Endodermal cell (in vitro differentiated cells): ENCODE results near the gene NCKAP5. TPM values are rescaled to one million over a fixed set of nuclear protein-coding genes. Genes with fewer than 3 reads are reported as not detected.

Experiments
- DNase-seq: peaks from one replicate; pipeline ENCODE4 v3.0.0-alpha.2; 2017
- H3K27ac ChIP-seq: 2 replicates; pipeline ENCODE4 v1.5.1; 2013; ENCODE audit warnings: mild to moderate bottlenecking, low read depth, low read length, moderate library complexity
- H3K27me3 ChIP-seq: 2 replicates; pipeline ENCODE4 v1.6.1; 2013; ENCODE audit warnings: mild to moderate bottlenecking, low read length, moderate library complexity; ENCODE audit not compliant: insufficient read depth, control insufficient read depth, poor library complexity, severe bottlenecking
- H3K36me3 ChIP-seq: 2 replicates; pipeline ENCODE4 v1.7.0; 2013; ENCODE audit warnings: mild to moderate bottlenecking, low read length, moderate library complexity; ENCODE audit not compliant: control insufficient read depth, insufficient read depth
- H3K4me1 ChIP-seq: one replicate; pipeline ENCODE4 v1.7.0; 2013; ENCODE audit warnings: low read length; ENCODE audit not compliant: control insufficient read depth, insufficient read depth
- H3K4me3 ChIP-seq: 2 replicates; pipeline ENCODE4 v1.5.1; 2013; ENCODE audit warnings: mild to moderate bottlenecking, low read length, moderate library complexity
- H3K9ac ChIP-seq: 2 replicates; pipeline ENCODE4 v1.6.1; 2013; ENCODE audit warnings: mild to moderate bottlenecking, low read length, moderate library complexity; ENCODE audit not compliant: poor library complexity, severe bottlenecking; ENCODE audit errors: extremely low read depth
- H3K9me3 ChIP-seq: 2 replicates; pipeline ENCODE4 v1.6.1; 2013; ENCODE audit warnings: mild to moderate bottlenecking, low read length, moderate library complexity; ENCODE audit not compliant: control insufficient read depth
- H3K27ac Mint-ChIP-seq: 2 replicates; pipeline ENCODE4 v1.8.0; 2020; ENCODE audit warnings: mixed read lengths
- H3K27me3 Mint-ChIP-seq: 2 replicates; pipeline ENCODE4 v1.8.0; 2021; ENCODE audit warnings: mild to moderate bottlenecking, mixed read lengths; ENCODE audit not compliant: insufficient read depth
- H3K36me3 Mint-ChIP-seq: 2 replicates; pipeline ENCODE4 v1.8.0; 2020; ENCODE audit warnings: low read depth, mixed read lengths
- H3K4me1 Mint-ChIP-seq: 2 replicates; pipeline ENCODE4 v1.8.0; 2020; ENCODE audit warnings: mixed read lengths
- H3K4me3 Mint-ChIP-seq: 2 replicates; pipeline ENCODE4 v1.8.0; 2020; ENCODE audit warnings: mild to moderate bottlenecking, moderate library complexity, mixed read lengths
- H3K9me3 Mint-ChIP-seq: 2 replicates; pipeline ENCODE4 v1.8.0; 2020; ENCODE audit warnings: mild to moderate bottlenecking, mixed read lengths
- CTCF ChIP-seq: fragments of 200-600 bp; sonication (generic); conservative IDR thresholded peaks from 2 replicates; pipeline ENCODE4 v1.5.0; 2021; ENCODE audit warnings: antibody characterized with exemption, mild to moderate bottlenecking
- WGBS, 2 experiments: methylation state at CpG; one replicate each; pipeline versions ENCODE4 v1.1.5 to v1.1.7; 2013; ENCODE audit warnings: missing lambda C conversion rate in 2 of 2, mixed read lengths in 1 of 2; ENCODE audit not compliant: insufficient coverage in 1 of 2, insufficient read length in 1 of 2; 5-methylcytosine and 5-hydroxymethylcytosine counted together
- total RNA-seq, 2 donors: library from RNA; stranded (reverse); fragmentation: NEBNext Ultra II Directional in 1 of 2; extraction: Animal tissue kit (Norgen Biotek cat#: 25700) in 1 of 2; gene quantifications; 2 replicates in 1 of 2; 3 replicates in 1 of 2; pipeline ENCODE4 v1.2.1, GENCODE V29; 2021

Gene NCKAP5
- total RNA-seq, 2 donors from 2014 or later, result 0.58 to 0.92 TPM

DNA sequence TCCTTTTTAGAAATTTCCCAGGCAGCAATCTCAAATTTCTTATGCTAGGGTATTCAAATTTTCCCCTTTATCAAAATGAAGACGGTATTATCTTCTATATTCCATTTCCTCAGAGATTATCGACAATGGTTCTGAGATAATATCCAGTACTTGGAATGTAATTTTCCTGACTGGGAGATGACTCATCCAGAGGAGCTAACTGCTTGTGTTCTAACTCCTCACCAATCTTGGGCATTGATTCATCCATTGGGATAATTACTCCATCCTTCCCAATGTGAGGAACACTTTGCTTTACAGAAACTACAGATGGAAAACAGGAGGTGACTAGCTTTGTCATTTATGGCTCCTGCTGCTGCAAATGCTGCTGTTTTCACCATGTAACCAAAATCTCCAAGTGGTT, 658.8 kb downstream of the NCKAP5 start:
- no peak overlapping the region for H3K4me3 Mint-ChIP-seq
- WGBS, 2 experiments, result 86 to 100% methylated on average over 1 to 2 of the region's 2 CpGs
- Histone ChIP-seq H3K27ac (no peak overlapping the region), H3K9ac (no peak overlapping the region), H3K27me3 (no peaks in the 10 kb centered on the region), H3K36me3 (no peaks in the 10 kb centered on the region), H3K9me3 (no peaks in the 10 kb centered on the region), H3K4me3 (no peak overlapping the region), H3K4me1 (no peaks in the 10 kb centered on the region)
- no peaks in the 10 kb centered on the region for H3K27me3 Mint-ChIP-seq
- H3K4me1 Mint-ChIP-seq, result no peaks in the 10 kb centered on the region
- no peaks in the 10 kb centered on the region for H3K36me3 Mint-ChIP-seq
- H3K27ac Mint-ChIP-seq, result no peak overlapping the region
- H3K9me3 Mint-ChIP-seq, result no peaks in the 10 kb centered on the region
- no peak for TF ChIP-seq CTCF
- no peak for DNase-seq

DNA sequence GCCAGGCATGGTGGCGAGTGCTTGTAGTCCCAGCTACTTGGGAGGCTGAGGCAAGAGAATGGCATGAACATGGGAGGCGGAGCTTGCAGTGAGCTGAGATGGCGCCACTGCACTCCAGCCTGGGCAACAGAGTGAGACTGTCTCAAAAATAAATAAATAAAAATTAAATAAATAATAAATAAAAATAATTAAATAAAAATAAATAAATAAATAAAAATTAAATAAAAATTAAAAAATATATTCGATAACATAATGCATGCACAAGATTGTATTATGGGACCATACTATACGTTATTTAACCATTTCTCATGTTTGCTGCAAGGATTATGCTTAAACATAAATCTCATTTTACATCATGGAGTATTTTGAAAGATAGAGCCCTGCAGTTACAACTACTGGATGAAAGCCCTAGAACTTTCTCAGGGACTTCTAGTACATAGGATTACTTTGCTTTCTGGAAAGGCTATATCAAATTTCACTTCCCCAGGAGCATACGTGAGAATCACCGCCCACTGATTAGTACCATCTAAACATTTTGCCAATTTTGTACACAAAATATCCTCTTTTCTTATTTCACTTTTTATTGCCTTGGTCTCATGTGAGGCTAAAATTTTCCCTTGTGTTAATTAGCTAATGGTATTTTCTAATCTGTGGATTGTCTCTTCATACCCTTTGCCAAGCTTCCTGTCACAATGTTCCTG, 664.0 kb downstream of the NCKAP5 start:
- no peak overlapping the region for H3K9ac ChIP-seq

DNA sequence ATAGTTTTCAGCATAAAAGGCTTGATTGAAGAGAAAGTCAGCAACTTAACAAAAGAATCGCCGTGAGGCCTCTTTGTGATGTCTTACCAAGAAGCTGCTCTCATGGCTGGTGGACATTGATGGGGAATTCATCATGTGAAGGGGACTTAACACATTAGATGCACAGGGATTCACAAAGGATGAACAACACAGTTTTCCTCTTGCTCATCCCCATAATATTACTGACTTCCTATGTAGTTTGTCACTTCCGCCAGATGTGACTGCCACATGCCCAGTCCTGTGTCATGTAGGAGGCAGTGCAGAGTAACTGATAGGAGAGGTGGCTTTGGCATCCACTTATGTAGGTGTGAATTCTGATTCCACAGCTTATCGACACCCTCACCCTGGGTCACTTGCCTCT, 665.6 kb downstream of the NCKAP5 start:
- no peaks in the 10 kb centered on the region for H3K36me3 ChIP-seq
- DNase-seq, result no peak
- no peak overlapping the region for H3K9ac ChIP-seq
- H3K9me3 ChIP-seq, result no peaks in the 10 kb centered on the region
- H3K36me3 Mint-ChIP-seq, result no peaks in the 10 kb centered on the region
- H3K27me3 ChIP-seq, result no peaks in the 10 kb centered on the region
- 99% methylated on average over 4 of the region's 4 CpGs; no CpG with 5 or more reads in 1 of the 2 experiments for WGBS, 2 experiments
- H3K4me3 Mint-ChIP-seq, result no peak overlapping the region
- no peak overlapping the region for H3K27ac ChIP-seq
- H3K4me3 ChIP-seq, result no peak overlapping the region
- no peak overlapping the region for H3K27ac Mint-ChIP-seq
- H3K9me3 Mint-ChIP-seq, result no peaks in the 10 kb centered on the region
- H3K4me1 ChIP-seq, result no peaks in the 10 kb centered on the region
- H3K27me3 Mint-ChIP-seq, result no peaks in the 10 kb centered on the region
- no peak for TF ChIP-seq CTCF
- no peaks in the 10 kb centered on the region for H3K4me1 Mint-ChIP-seq

More for the DNA sequence above, 664.0 kb downstream of the NCKAP5 start:
- Mint-ChIP-seq H3K9me3 (no peaks in the 10 kb centered on the region), H3K27ac (no peak overlapping the region), H3K36me3 (no peaks in the 10 kb centered on the region), H3K4me3 (no peak overlapping the region), H3K27me3 (no peaks in the 10 kb centered on the region), H3K4me1 (no peaks in the 10 kb centered on the region)
- H3K27ac ChIP-seq, result no peak overlapping the region
- H3K36me3 ChIP-seq, result no peaks in the 10 kb centered on the region
- H3K4me3 ChIP-seq, result no peak overlapping the region
- DNase-seq, result no peak
- TF ChIP-seq CTCF, result no peak
- H3K27me3 ChIP-seq, result no peaks in the 10 kb centered on the region
- H3K4me1 ChIP-seq, result no peaks in the 10 kb centered on the region
- 94 to 100% methylated on average over 1 to 7 of the region's 7 CpGs for WGBS, 2 experiments
- H3K9me3 ChIP-seq, result no peaks in the 10 kb centered on the region
